ENCODE measurements around the gene POU6F1. TPM values are rescaled to one million over a fixed set of nuclear protein-coding genes. Genes with fewer than 3 reads are reported as not detected.

POU6F1 gene
- total and polyA plus RNA-seq, 9 of the 15 experiments (the other 6 are each of a cell fraction or from before 2014, with no cell fraction given): 0.14 to 3.3 (median 1.1) TPM

GRCh38 chr12:51162217-51162616 lies 55.6 kb downstream of the POU6F1 start:
- ATAC-seq (no peak), FAIRE-seq (no peak), DNase-seq (ENCODE audit: extremely low read depth in 1 of 4, low spot score in 3 of 4) (no peak)
- TF ChIP-seq SRSF9 (IDR thresholded peaks at IDR 0.05; ENCODE audit: borderline replicate concordance, low read depth, low read length) (no peak), ZNF561 (CRISPR knock-in tag; conservative IDR thresholded peaks at IDR 0.05) (no peak), RBM22 (IDR thresholded peaks at IDR 0.05; ENCODE audit: low read depth, low read length, poor library complexity, severe bottlenecking) (no peak), BRF2 (IDR thresholded peaks at IDR 0.05; ENCODE audit: borderline replicate concordance, insufficient read depth, insufficient read length) (no peak), PCBP1 (IDR thresholded peaks at IDR 0.05; ENCODE audit: low read depth, low read length, poor library complexity, severe bottlenecking) (no peak), POLR3G (IDR thresholded peaks at IDR 0.05; ENCODE audit: extremely low read depth, insufficient read length, insufficient replicate concordance) (no peak), ZNF324 (CRISPR knock-in tag; IDR thresholded peaks at IDR 0.05) (no peak), PCBP2 (IDR thresholded peaks at IDR 0.05; ENCODE audit: low read depth, low read length, poor library complexity, severe bottlenecking) (no peak), KLF6 (CRISPR knock-in tag; IDR thresholded peaks at IDR 0.05; ENCODE audit: borderline replicate concordance) (no peak), ETV1 (tag; conservative IDR thresholded peaks at IDR 0.05; ENCODE audit: low read depth) (no peak), MCM7 (IDR thresholded peaks at IDR 0.05) (no peak), CEBPG (CRISPR knock-in tag; IDR thresholded peaks at IDR 0.05) (no peak), CEBPG (tag; conservative IDR thresholded peaks at IDR 0.05 in 1 of 2, IDR thresholded peaks at IDR 0.05 in 1 of 2) (no peak), SOX6 (IDR thresholded peaks at IDR 0.05) (no peak), CUX1 (CRISPR knock-in tag; IDR thresholded peaks at IDR 0.05) (no peak), MCM5 (IDR thresholded peaks at IDR 0.05; ENCODE audit: low read depth) (no peak)
- TF ChIP-seq, protein P1, sequence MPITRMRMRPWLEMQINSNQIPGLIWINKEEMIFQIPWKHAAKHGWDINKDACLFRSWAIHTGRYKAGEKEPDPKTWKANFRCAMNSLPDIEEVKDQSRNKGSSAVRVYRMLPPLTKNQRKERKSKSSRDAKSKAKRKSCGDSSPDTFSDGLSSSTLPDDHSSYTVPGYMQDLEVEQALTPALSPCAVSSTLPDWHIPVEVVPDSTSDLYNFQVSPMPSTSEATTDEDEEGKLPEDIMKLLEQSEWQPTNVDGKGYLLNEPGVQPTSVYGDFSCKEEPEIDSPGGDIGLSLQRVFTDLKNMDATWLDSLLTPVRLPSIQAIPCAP (CRISPR knock-in tag; IDR thresholded peaks at IDR 0.05; ENCODE audit: borderline replicate concordance): no peak
- Histone ChIP-seq H3K79me2 (ENCODE audit: control insufficient read depth, insufficient read depth, low read length) (peaks cover 60% of the 10 kb centered on the region), H3K27ac (ENCODE audit: extremely low read depth, low read depth, low read length) (no peak overlapping the region; the same call in 2 of the 3 replicates), H3K27me3 (ENCODE audit: control insufficient read depth in 2 of 2, insufficient read depth in 2 of 2, low read length in 2 of 2) (no peaks in the 10 kb centered on the region), H3K36me3 (ENCODE audit: control insufficient read depth, insufficient read depth, low read length) (peaks cover 14% of the 10 kb centered on the region; the same call in 2 of the 3 replicates), H3K9me1 (ENCODE audit: control insufficient read depth, insufficient read depth, low read length) (no peaks in the 10 kb centered on the region), H3K4me2 (ENCODE audit: insufficient read depth, low read length) (no peak overlapping the region), H3K4me1 (replicated peaks in 1 of 2; ENCODE audit: control insufficient read depth in 2 of 2, insufficient read depth in 2 of 2, low read length in 2 of 2) (peaks cover 7 to 13% of the 10 kb centered on the region in 2 experiments; a peak in 4 of 5 replicates), H3K9me3 (replicated peaks; ENCODE audit: control insufficient read depth, insufficient read depth, low read depth, low read length) (no peaks in the 10 kb centered on the region), H3K9ac (ENCODE audit: insufficient read depth in 1 of 2, low read depth in 2 of 2, low read length in 2 of 2) (no peak overlapping the region), H4K20me1 (replicated peaks; ENCODE audit: control insufficient read depth, insufficient read depth, low read length) (peaks cover 6% of the 10 kb centered on the region; the same call in 1 of the 2 replicates), H2AFZ (ENCODE audit: low read depth, low read length) (no peak overlapping the region), H3K4me3 (no peak overlapping the region)
- BruUV-seq (replicated peaks): no TSS peak
- CTCF ChIA-PET (ENCODE audit: low intra/inter-chr PET ratio): no interaction called here
- POLR2A ChIA-PET: interaction anchor here (0.6 to 2.0 kb wide), 2 partner anchors 10 to 309 kb away, joined by 4 to 8 read pairs; partner anchors contain the start of gene TFCP2
- intact Hi-C loops (cut with micrococcal nuclease): no loop called here
- in situ Hi-C loops (cut with MboI): no loop called here
- WGBS (ENCODE audit: insufficient coverage, low coverage, missing lambda C conversion rate): 80% methylated on average over 6 of the region's 6 CpGs

All from K562 (cell line).